ENCODE measurements around the gene BMPER. TPM values are rescaled to one million over a fixed set of nuclear protein-coding genes. Genes with fewer than 3 reads are reported as not detected.

The BMPER gene
- polyA plus RNA-seq, 3 donors from 2014 or later = not detected

DNA sequence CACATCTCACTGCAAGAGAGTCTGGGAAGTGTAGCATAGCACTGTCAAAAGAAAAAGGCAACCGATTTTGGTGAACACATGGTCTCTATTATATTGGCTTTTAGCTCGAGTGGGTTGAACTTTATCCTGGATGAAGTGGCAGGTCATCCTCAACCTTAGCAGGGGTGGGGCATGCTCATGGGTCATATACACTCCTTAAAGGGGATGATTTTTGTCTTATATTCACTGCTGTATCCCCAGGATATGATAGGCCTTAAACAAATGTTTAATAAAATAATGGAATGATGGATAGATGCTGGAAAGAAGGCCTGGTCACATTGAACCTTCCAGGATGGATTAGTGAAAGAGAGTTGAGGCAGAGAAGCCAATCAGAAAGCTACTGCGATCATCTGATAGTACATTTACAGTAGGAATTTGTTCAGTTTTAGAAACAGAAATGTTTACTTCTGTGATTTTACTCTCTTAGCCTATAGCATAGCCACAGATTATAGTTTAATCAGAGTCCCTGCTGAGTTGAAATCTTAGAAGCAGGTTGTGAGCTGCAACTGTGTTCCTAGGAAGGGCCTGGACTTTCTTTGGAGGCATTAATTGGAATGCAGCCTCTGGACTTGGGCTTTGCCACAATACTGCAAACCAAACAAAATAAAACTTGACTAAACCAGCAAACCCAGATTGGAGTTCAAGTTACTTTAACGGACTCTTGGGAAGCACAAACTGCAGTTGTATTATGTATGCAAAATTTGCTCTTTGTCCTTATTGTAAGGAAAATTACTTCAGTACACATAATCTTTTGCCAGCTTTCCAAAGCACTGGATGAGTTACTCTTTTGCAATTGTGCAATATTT lies 138.3 kb downstream of the BMPER start:
- H3K9me3 Mint-ChIP-seq = peaks cover 0 to 6% (median 0%) of the 10 kb centered on the region in 6 donors
- no peak for DNase-seq
- no peak overlapping the region for H3K27ac Mint-ChIP-seq
- no peak overlapping the region for H3K4me3 Mint-ChIP-seq
- no peaks in the 10 kb centered on the region for H3K4me1 Mint-ChIP-seq
- H3K27me3 Mint-ChIP-seq (ENCODE audit: low read depth in 3 of 3) = peaks cover 0 to 2% (median 2%) of the 10 kb centered on the region in 3 donors
- no peaks in the 10 kb centered on the region for H3K36me3 Mint-ChIP-seq

DNA sequence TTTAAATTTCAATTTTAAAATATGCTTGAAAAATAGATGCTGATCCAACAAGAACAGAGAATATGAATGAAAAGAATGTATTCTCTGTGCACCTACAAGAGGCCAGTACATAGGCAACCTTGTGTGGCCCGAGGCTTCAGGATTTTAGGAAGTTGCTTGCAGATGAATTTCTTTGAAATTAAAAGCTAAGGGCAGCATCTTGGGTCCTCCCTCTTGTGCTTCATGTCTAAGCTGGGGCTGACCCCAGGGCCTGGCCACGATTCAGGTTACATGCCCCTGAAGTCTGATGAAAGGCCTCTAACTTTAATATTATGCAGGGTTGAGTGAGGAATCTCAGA lies 138.9 kb downstream of the BMPER start:
- Mint-ChIP-seq H3K4me3 (no peak overlapping the region), H3K4me1 (no peaks in the 10 kb centered on the region), H3K27me3 (ENCODE audit: low read depth in 3 of 3) (peaks cover 0 to 2% (median 2%) of the 10 kb centered on the region in 3 donors), H3K27ac (no peak overlapping the region), H3K36me3 (no peaks in the 10 kb centered on the region), H3K9me3 (peaks cover 0 to 6% (median 0%) of the 10 kb centered on the region in 6 donors)
- no peak for DNase-seq

DNA sequence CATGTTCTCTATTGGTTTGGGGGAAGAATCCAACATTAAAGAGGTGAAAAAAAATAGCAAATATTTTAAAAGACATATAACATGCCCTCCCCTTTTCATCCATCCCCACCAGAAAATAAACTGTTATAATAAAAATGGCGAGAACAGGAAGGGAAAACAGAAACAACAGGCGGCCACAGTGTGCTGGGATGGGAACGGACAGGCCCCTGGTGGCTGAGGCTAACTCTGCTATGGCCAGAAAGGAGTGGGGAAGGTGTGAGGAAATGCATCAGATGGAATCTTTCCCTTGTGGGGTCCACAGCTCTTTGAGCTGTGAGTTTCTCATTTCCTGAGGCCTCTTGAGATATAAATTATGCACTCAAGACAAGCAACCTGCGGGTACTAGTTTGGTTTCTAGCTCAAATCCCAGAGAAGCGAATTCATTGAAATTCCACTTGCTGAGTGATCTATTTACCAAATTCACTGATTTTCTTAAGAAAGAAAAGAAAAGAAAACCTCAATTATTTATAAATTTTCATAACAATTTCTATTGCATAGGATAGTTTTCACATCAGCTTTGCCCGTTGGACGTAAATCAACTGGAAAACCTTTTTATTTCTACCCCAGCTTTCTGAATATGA lies 139.5 kb downstream of the BMPER start:
- Mint-ChIP-seq H3K4me1 (no peaks in the 10 kb centered on the region), H3K27ac (no peak overlapping the region), H3K4me3 (no peak overlapping the region), H3K36me3 (no peaks in the 10 kb centered on the region), H3K27me3 (ENCODE audit: low read depth in 3 of 3) (peaks cover 0 to 2% (median 2%) of the 10 kb centered on the region in 3 donors), H3K9me3 (peaks cover 0 to 6% (median 0%) of the 10 kb centered on the region in 6 donors)
- no peak for DNase-seq

DNA sequence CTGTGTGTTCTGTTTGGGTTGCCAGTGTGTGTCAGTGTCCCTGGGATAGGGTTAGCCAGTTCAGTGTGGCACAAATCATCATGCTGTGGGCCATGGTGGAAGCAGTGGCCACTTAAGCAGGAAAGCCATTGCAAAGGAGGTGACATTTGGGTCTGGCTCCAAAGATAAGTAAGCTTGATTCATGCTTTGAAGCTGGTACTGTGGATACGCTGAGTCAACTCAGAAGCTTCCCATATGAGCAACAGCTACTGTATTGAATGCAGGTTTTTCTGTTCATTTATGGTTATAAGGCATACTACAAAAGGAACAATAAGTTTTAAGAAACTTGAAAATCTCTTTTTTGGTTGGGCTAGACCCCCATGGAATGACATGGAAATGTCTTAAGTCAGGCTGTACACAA lies 143.1 kb downstream of the BMPER start:
- DNase-seq = no peak
- Mint-ChIP-seq H3K4me1 (no peaks in the 10 kb centered on the region), H3K4me3 (no peak overlapping the region), H3K9me3 (peaks cover 0 to 3% (median 0%) of the 10 kb centered on the region in 6 donors), H3K36me3 (no peaks in the 10 kb centered on the region), H3K27ac (no peak overlapping the region), H3K27me3 (ENCODE audit: low read depth in 3 of 3) (peaks cover 2 to 3% (median 2%) of the 10 kb centered on the region in 3 donors)

DNA sequence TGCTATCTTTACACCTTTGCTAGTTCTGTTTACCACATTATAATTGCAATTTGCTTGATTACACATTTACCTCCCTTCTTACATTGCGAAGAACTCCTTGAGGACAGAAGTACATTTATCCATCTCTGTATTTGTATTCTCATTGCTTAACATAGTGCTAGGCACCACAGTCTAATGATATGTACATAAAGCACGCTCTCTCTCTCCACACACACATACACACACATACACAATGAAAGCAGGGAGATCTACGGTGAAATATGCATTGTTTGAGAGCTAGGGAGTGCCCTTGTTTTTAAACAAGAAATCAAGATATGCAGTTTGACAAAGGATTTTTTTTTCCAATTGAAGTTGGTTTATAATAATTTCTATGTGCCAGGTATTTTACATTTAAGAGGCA lies 148.7 kb downstream of the BMPER start:
- Mint-ChIP-seq H3K36me3 (no peaks in the 10 kb centered on the region), H3K4me1 (no peaks in the 10 kb centered on the region), H3K4me3 (no peak overlapping the region), H3K27me3 (ENCODE audit: low read depth in 3 of 3) (peaks cover 0 to 4% (median 2%) of the 10 kb centered on the region in 3 donors), H3K27ac (no peak overlapping the region), H3K9me3 (peaks cover 0 to 8% (median 0%) of the 10 kb centered on the region in 6 donors)
- no peak for DNase-seq

DNA sequence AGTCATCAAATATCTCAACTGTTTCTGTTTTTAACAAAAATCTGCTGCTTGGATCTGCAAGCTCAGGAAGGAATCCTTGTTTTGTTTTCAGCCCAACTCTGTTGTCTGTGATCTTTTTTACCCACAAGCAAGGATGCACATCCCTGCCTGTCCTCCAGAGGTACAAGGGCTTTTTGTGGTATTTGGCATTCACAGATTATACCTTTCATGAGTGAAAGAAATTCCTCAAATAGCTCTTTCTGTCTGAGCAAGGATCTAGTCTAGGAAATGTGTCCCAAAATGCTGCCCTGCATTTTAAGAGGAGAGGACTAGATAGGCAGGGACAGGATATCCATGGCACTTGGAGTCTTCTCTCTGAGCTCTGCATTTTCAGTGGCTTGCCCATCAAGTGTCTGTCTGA lies 151.8 kb downstream of the BMPER start:
- DNase-seq = no peak
- Mint-ChIP-seq H3K9me3 (peaks cover 0 to 8% (median 0%) of the 10 kb centered on the region in 6 donors), H3K27ac (no peak overlapping the region), H3K4me1 (no peaks in the 10 kb centered on the region), H3K4me3 (no peak overlapping the region), H3K27me3 (ENCODE audit: low read depth in 3 of 3) (peaks cover 0 to 3% (median 0%) of the 10 kb centered on the region in 3 donors), H3K36me3 (no peaks in the 10 kb centered on the region)

DNA sequence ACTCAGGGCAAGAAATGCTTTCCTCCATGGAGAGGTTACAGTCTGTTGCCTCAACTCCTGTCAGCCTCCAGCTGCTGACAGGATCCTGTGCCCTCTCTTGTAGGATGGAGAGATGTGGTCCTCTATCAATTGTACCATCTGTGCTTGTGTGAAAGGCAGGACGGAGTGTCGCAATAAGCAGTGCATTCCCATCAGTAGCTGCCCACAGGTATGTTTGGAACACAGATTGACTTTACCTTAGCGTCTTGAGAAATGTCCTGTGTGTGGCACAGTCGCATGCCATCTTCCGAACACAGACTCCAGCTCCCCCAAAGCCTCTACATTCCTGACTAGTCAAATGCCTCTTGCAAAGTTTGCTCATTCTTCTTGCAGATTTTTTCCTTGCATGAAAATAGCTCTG lies 152.6 kb downstream of the BMPER start:
- H3K9me3 Mint-ChIP-seq = peaks cover 0 to 8% (median 0%) of the 10 kb centered on the region in 6 donors
- no peaks in the 10 kb centered on the region for H3K4me1 Mint-ChIP-seq
- DNase-seq = no peak
- no peak overlapping the region for H3K27ac Mint-ChIP-seq
- peaks cover 0 to 3% (median 0%) of the 10 kb centered on the region in 3 donors for H3K27me3 Mint-ChIP-seq (ENCODE audit: low read depth in 3 of 3)
- H3K4me3 Mint-ChIP-seq = no peak overlapping the region
- no peaks in the 10 kb centered on the region for H3K36me3 Mint-ChIP-seq

DNA sequence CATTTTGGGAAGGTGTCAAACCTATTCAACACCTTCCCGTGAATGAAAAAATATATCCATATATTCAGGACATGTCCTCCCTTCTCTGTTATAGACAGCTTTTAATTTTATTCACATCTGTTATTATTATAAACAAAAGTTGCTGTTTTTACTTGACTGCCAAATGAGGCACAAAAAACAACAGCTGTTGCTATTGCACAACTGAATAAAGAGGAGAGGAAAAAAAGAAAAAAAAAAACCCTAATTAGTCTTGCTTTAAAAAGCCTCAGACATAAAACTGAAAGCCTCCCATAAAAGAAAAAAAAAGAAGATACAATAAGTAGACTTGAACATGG lies 153.4 kb downstream of the BMPER start:
- H3K27me3 Mint-ChIP-seq (ENCODE audit: low read depth in 3 of 3) = peaks cover 0 to 2% (median 0%) of the 10 kb centered on the region in 3 donors
- H3K4me3 Mint-ChIP-seq = no peak overlapping the region
- H3K27ac Mint-ChIP-seq = no peak overlapping the region
- DNase-seq = no peak
- no peaks in the 10 kb centered on the region for H3K4me1 Mint-ChIP-seq
- H3K9me3 Mint-ChIP-seq = peaks cover 0 to 8% (median 0%) of the 10 kb centered on the region in 6 donors
- H3K36me3 Mint-ChIP-seq = no peaks in the 10 kb centered on the region

DNA sequence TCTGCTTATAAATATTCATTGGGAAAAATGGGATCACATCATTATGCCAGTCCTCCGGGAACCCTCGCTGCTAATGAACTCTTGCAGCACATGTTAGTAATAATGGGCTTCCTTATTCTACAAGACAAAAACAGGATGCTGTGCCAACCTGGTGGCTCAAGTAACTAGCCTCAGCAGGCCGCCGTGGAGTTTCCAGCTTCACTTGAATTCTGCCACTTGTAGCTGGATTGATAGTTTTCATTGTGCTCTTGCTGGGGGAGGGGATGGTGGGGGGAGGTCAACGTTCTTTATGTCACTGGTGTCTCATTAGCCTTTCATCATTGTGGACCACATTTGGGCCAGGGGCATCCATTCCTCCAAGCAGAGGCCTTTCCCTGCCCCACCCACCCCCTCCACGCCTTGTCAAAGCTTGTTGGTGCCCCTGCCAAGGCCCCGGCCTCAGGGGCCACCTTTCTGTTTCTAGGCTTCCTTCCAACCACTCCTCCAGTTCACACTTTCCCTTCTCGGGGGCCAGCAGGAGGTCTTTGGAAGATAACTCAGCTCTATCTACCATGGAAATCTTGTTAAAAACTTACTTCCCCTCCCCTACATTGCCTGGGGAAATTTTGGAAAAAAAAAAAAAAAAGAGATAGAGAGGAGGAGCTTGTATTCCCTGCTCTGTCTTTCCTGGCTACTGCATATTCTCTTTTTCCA lies 153.9 kb downstream of the BMPER start:
- no peaks in the 10 kb centered on the region for H3K36me3 Mint-ChIP-seq
- H3K27me3 Mint-ChIP-seq (ENCODE audit: low read depth in 3 of 3) = peaks cover 0 to 2% (median 0%) of the 10 kb centered on the region in 3 donors
- no peaks in the 10 kb centered on the region for H3K4me1 Mint-ChIP-seq
- DNase-seq = no peak
- H3K27ac Mint-ChIP-seq = no peak overlapping the region
- H3K4me3 Mint-ChIP-seq = no peak overlapping the region
- peaks cover 0 to 8% (median 0%) of the 10 kb centered on the region in 6 donors for H3K9me3 Mint-ChIP-seq

DNA sequence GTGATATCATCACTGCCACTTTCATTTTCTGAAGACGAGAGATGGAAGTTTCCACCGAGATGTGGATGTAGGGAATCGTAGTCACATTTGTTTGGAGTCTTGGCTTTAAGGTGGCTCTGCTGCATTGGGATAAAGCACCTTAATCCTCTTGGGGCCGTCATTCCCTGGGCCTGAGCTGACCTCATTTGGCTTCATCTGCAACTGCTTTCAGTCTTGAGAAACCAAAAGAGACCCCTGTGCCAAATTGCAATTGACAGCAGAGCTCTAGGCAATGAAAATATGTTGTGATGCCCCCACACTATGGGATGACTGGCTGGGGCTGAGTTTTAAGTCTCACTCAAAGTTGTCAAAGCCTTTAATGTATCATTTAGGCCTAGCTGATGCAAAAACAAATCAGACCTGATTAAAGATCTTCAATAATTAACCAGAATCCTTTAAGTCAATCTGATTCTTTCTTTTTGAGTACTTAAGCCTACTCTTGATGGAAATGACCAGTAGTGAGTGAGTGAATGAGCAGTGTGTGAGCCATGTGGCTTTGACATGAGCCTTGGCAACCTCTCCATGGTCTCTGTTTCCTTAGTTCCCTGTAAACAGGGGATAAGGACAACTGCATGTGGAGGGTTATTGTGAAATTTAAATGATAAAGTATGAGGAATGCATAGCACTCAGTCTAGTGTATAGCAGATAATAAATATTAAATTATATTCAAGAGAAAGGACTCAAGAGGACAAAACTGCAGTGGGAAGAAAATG lies 155.0 kb downstream of the BMPER start:
- peaks cover 0 to 8% (median 0%) of the 10 kb centered on the region in 6 donors for H3K9me3 Mint-ChIP-seq
- no peak overlapping the region for H3K27ac Mint-ChIP-seq
- no peak overlapping the region for H3K4me3 Mint-ChIP-seq
- H3K27me3 Mint-ChIP-seq (ENCODE audit: low read depth in 3 of 3) = peaks cover 0 to 2% (median 0%) of the 10 kb centered on the region in 3 donors
- no peaks in the 10 kb centered on the region for H3K4me1 Mint-ChIP-seq
- DNase-seq = no peak
- H3K36me3 Mint-ChIP-seq = no peaks in the 10 kb centered on the region

DNA sequence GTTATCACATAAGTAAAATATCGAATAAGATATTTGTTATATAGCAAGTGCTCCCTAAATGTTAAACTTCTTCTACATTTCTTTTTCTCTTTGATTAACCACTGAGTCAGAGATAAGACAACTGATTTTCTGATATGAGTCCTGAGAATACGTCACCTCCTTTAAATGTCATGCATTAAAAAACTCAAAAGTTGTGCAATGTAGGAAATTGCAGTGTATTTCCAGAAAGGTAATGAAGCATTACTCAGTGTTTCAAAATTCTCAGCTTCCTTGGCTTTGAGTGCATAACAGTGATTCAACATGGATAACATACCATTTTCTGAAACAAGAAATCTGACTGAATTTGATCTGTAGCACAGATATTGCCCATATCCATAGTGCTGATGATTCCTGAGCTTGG lies 155.8 kb downstream of the BMPER start:
- DNase-seq = no peak
- Mint-ChIP-seq H3K36me3 (no peaks in the 10 kb centered on the region), H3K27me3 (ENCODE audit: low read depth in 3 of 3) (peaks cover 0 to 2% (median 1%) of the 10 kb centered on the region in 3 donors), H3K4me1 (no peaks in the 10 kb centered on the region), H3K27ac (no peak overlapping the region), H3K4me3 (no peak overlapping the region), H3K9me3 (peaks cover 0 to 8% (median 0%) of the 10 kb centered on the region in 6 donors)

DNA sequence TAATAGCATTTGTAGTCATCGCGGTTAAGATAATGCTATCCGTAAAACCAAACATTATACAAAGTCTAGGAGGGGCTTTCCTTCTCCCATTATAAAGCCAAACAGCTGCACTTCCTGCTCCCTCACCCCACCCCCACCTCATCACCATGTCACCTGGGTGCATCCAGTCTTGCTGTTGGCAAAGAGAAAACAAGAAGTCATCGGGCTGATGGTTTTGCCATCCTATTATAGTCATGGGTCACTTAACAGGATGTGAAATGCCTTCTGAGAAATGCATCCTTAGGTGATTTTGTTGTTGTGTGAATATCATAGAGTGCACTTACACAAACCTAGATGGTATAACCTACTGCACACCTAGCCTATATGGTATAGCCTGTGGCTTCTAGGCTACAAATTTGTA lies 157.0 kb downstream of the BMPER start:
- Mint-ChIP-seq H3K27me3 (ENCODE audit: low read depth in 3 of 3) (peaks cover 0 to 2% (median 1%) of the 10 kb centered on the region in 3 donors), H3K4me1 (no peaks in the 10 kb centered on the region), H3K4me3 (no peak overlapping the region), H3K9me3 (peaks cover 0 to 8% (median 0%) of the 10 kb centered on the region in 6 donors), H3K36me3 (no peaks in the 10 kb centered on the region), H3K27ac (no peak overlapping the region)
- DNase-seq = no peak

DNA sequence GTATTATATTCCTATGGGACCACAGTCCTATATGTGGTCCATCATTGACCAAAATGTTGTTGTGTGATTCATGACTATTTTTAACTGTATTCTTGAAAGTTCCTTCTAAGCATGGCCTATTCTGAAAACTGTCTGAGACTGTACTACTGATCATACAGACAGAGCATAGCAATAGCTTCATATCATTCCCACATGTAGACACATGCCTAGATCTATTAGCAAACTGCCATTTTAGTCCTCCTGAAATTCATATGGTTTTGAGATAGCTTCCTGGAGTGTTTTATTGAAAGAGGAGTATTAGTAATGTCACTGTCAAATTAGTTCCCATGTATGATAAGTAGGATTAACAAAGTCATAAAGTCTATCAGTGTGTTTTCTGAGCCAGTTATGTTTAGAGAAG lies 157.5 kb downstream of the BMPER start:
- H3K4me3 Mint-ChIP-seq = no peak overlapping the region
- H3K4me1 Mint-ChIP-seq = no peaks in the 10 kb centered on the region
- peaks cover 0 to 2% (median 1%) of the 10 kb centered on the region in 3 donors for H3K27me3 Mint-ChIP-seq (ENCODE audit: low read depth in 3 of 3)
- no peak for DNase-seq
- H3K9me3 Mint-ChIP-seq = peaks cover 0 to 8% (median 0%) of the 10 kb centered on the region in 6 donors
- no peaks in the 10 kb centered on the region for H3K36me3 Mint-ChIP-seq
- no peak overlapping the region for H3K27ac Mint-ChIP-seq

Measured in immature natural killer cell (primary cell).